HG03571 (cell line): ENCODE measurements around the gene DPH6.
A peak's percentile ranks its signal among the peaks of the same experiment; 100 is the strongest.

Experiments used
- ATAC-seq: cut with Tn5 transposase; IDR thresholded peaks from one replicate; pipeline ENCODE4 v1.9.1; 2021; ENCODE audit not compliant: unreplicated experiment

The DPH6 gene

DNA sequence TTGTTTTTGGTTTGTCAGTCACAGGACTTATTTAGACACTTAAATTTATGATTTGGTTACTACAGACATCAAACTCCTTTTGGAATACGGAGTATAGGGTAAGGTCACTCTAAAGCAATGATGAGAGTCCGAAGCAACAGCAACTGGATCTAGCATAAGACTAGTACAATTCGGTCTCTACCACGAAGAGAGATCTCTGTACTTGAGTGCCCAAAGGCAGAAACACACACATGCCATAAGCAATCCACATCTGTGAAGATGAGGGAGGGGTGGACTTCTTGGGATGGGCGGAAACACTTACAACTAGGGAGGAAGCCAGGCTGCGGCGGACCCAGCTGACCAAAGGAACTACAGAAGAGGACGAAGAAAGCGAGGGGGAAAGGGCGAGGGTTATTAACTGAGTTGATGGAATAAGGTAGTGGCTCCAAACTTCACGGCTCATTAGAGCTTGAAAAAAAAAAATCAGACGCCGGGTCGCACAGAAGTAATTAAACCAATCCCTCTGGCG, 595 bp downstream of the DPH6 start:
- ATAC-seq = peak; percentile 27

- ATAC-seq = no peak
These were observed 5.1 kb downstream of the DPH6 start for GRCh38 chr15:35540885-35541284.

DNA sequence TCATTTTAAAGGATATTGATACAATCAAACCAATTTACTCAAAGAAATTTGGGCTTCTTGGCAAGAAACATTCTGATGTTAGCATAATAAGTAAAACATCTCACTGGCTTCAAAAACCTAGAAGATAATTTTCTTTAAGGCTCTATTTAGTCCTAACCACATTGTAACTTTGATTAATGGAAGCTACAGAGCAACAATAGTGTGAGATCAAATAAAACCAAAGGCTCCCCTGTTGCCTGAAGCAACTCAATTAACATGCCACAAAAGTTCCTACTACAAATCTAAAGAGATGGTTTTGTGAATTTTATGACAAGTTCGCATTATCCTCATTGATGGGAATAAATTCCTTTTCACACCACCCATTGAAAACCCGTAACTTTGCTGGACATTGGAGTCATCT, 5.9 kb downstream of the DPH6 start:
- ATAC-seq = no peak

DNA sequence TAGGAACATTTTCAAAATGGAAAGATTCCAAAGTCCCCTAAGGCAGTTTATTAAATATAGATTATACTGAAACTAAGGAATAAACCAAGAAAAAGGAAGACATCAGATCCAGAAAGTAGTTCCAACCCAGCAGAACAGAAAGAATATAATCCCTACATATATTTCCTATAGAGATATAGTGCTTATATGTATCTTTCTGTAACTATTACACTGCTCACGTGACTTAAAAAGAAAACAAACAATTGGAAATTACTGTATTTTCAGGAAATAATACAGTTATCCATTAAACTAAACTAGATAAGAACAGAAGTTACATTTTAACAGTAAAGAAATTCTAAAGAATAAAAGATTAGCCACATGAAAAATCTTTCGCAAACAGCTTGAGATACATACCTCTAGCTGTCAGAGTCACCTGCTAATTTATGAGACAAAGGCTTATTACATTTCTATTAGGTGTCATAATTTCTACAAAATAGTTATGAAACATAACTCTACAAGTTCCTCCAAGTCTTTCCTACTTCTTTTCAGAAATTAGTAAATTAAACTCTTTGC, 10.5 kb downstream of the DPH6 start:
- no peak for ATAC-seq

DNA sequence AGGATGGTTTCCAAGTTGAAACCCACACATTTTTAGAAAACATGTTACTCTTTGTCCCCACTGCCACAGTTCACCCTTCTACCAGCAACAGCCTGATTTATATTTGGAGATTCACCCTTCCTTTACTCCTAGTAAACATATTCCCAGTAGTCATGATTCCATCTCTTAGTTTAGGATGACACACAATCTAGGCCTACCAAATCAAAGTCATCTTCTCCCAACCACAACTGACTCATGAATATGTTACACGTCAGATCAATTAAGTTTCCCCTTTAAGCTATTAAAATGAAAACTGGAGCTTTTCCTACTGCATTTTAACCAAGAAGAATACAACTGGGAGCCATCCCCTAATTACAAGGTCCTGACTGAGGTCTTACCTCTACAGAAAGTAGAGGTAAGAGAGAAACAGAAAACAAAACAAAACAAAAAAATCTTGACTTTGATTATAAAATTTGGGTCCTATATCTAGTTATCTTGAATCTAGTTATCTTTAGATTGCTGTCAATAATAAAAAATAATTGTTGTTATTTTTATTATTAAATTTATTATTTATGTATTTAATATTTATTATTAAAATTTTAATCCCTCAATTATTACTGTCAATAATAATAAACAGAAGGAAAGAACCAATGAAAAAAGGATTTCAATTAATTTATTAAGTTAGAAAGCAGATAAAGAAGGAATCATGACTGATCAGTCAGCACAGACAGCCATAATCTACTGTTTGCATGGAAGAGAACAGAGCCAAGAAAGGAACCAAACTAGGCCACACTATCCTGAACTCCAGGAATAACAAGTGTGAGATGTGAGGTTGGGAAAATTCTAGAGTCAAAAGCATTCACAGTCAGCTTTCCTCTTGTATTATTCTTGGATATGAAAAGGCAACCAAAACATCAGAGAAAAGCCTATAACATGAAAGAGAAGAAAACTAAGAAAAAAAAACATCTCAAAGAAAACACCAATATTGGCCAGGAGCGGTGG, 12.5 kb downstream of the DPH6 start:
- ATAC-seq = no peak

GRCh38 chr15:35530698-35531097, 15.3 kb downstream of the DPH6 start:
- ATAC-seq = no peak

- no peak for ATAC-seq
These were observed 16.2 kb downstream of the DPH6 start for GRCh38 chr15:35529784-35530183.

GRCh38 chr15:35522061-35522460, 23.9 kb downstream of the DPH6 start:
- no peak for ATAC-seq

DNA sequence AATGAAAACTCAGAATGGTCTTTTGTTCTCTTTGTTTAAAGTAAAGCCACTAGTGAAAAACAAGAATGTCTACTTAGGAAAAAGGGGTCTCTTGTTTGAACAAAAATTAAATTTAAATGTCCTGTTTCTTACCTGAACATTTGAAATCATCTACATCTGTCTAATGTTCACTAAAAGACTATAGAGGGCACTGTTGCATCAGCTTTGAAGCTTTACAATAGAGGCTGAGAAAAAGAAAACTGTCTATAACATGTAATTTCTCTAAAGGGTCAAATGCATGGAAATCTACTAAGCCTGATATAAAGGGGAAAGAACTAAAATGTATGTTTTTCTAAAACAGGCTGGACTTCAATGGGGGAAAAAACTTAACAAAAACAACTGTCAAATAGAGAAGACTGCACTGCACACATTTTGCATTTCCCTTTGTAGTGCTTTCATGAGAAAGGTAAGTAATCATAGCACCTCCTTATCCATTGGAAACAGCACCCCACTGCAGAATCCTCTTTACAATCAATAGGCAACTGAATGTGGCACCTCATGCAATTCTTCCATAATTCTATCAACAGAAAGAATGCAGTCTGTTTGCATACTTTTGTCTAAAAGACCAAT, 26.3 kb downstream of the DPH6 start:
- no peak for ATAC-seq

DNA sequence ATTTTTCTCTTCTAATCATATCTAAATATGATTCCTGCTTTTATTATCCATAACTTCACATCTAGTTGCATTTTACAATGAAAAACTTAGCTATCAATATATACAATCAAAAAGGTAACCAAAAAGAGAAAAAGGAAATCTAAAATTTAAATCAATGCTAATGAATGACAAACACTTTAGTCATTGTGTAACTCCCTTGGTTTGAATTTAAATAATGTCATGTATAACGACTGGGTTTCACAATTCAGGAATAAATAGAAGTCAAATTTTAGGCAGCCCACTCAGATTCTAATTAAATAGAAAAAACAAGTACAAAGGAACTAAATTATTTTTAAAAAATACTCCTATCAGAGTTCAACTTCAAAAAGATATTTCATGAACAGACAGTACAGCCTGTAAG, 26.9 kb downstream of the DPH6 start:
- no peak for ATAC-seq

DNA sequence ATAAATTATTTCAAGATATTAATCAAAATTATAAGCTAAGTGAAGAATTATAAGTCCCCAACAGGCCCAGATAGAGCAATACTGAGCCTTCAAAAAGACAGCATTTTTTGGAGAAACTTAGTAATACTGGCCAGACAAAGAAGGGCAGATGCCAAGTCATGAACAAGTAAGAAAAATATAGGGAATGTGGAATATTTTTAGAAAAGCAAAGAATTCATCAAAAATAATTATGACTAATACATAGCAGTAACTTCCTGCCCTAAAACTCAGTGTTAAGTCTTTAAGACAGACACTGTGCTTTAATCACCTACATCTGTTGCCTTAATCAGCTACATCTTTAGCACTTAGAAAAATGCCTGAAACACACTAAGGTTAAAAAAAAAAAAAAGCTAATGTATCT, 31.2 kb downstream of the DPH6 start:
- ATAC-seq = no peak

GRCh38 chr15:35507932-35508638, 37.9 kb downstream of the DPH6 start:
- ATAC-seq = no peak

DNA sequence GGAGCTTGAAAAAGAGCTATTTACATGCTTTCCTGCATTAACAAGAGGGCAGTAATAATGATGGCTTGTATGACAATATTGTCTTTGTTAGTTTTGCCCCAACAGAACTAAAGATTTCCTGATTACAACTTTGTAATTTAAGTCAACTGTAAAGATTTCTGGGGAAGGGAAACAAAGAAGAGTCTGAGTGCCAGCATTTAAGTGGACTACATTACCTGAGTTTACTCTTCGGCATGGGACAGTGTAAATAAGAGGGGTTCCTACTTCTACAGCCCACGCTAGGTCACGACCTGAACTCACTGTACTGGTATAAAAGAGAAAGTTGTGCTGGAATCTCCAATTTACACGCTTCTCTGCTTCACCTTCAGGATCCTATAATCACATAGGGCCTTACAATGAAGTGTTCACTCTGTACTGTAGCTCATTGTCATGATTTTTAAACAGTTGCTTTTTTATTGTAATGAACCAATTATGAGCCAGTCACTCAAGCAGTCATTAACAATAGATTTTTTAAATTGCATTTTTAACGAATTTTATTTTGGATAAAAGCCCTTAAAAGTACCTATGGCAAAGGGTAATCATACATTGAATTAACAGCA, 39.6 kb downstream of the DPH6 start:
- no peak for ATAC-seq

DNA sequence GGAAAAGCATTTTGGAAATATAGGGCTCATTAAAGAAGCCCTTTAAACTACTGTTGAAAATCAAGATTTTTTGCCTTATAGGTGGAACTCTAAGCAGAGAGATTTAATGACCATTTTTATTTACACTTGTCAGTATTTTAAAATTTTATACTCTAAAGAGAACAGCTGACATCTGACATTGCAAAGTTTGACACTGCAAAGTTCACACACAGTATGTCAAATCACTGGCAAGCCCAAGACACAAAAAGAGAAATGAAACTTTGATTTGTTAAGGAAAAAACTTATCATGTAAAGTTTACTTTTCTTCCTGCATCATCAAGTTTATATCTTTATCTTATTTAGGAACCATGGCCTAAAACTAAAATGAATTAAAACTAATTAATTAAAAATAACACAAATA, 40.2 kb downstream of the DPH6 start:
- ATAC-seq = no peak

GRCh38 chr15:35505141-35505540, 40.8 kb downstream of the DPH6 start:
- no peak for ATAC-seq

- ATAC-seq = no peak
These were observed 46.2 kb downstream of the DPH6 start for GRCh38 chr15:35499723-35500122.

- ATAC-seq = peak; percentile 100
These were observed 49.4 kb downstream of the DPH6 start for GRCh38 chr15:35496585-35496984.

GRCh38 chr15:35495080-35495479, 50.9 kb downstream of the DPH6 start:
- no peak for ATAC-seq

GRCh38 chr15:35491999-35492398, 54.0 kb downstream of the DPH6 start:
- no peak for ATAC-seq

- no peak for ATAC-seq
These were observed 54.8 kb downstream of the DPH6 start for GRCh38 chr15:35491173-35491572.

- ATAC-seq = no peak
These were observed 55.5 kb downstream of the DPH6 start for GRCh38 chr15:35490511-35490910.
